NB4 (cell line): ENCODE measurements around the gene RNU5B-1.

Experiments
- CTCF ChIP-seq: IDR thresholded peaks from one replicate; pipeline ENCODE4 v1.5.1; 2012; ENCODE audit warnings: low read depth, low read length
- MYC ChIP-seq: IDR thresholded peaks from 2 replicates; pipeline ENCODE4 v1.6.1; 2011; ENCODE audit warnings: low read depth, low read length

GRCh38 chr15:65286069-65286703 is 18.3 kb upstream of the RNU5B-1 start:
- TF ChIP-seq CTCF (no peak), MYC (no peak)
